HG03108 (cell line): ENCODE data around the gene TYK2.
"Not testable (repeated sequence)": the region's sequence is repeated elsewhere in the genome, so short reads cannot be mapped to it uniquely, and the experiment has no call there.

ENCODE experiments used
- ATAC-seq: cut with Tn5 transposase; IDR thresholded peaks from one replicate; pipeline ENCODE4 v1.9.1; 2021; ENCODE audit warnings: moderate library complexity; ENCODE audit not compliant: unreplicated experiment

The TYK2 gene

GRCh38 chr19:10408511-10409283, 28.3 kb upstream of the TYK2 start:
- ATAC-seq = no peak

DNA sequence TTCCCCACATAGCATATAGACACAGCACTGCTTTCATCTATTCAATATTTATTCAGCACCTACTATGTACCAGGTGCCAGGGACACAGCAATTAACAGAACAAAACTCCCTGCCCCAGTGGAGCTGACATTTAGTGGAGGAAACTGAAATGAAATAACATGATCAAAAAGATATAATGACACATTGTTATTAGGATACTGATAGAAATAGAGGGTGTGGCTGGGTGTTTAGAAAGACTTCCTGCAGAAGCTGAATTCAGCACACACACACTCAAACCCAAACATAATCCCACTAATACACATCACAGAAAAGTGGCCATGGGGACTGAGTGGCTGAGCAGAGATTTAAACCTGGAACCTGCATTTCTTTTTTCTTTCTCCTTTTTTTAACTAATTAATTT, 26.7 kb upstream of the TYK2 start:
- no peak for ATAC-seq

- no peak for ATAC-seq
Measured at GRCh38 chr19:10406191-10406590, 25.8 kb upstream of the TYK2 start.

DNA sequence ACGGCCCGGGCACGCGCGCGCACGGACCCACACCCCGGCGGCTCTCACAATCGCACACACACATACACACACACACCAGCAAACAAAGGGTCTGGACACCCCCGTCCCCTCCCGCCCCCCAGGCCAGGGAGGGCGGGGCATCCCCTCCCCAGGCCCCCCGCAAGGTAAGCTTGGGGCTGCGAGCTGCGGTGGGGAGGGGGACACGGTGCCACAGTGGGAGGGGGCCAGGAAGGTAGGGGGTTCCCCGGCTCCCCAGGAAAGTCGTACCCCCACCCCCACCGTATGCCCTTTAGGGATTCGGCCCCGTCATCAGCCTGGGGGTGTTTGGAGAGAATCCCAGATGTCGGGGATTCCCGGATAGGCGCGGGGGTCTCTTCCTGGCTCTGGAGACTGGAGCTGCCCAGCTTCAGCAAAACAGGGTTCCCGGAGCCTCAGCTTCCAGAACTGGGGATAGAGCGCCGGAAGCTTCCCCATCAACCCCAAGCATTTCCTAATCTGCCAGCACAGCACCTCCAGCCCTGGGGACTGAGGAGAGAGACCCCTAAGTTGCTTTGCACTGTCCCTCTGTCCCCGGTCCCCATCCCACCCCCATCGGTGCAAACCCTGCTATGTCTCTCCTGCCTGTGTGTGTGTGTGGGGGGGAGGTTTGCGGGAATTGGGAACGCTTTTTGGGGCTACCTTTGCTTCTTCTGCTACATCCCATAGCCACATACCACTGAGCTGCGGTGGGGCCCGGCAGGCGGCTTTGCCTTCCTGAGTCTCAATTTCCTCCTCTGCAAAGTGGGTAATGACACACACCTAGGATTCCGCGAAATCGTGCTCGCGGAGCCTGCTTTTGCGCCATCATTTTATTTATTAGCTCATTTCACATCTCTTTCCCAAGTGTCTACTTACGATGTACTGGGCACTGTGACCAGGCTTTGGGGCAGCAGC, 24.8 kb upstream of the TYK2 start:
- no peak for ATAC-seq

- peak; percentile 76 for ATAC-seq
Measured at GRCh38 chr19:10403137-10404021, 23.0 kb upstream of the TYK2 start, which contains the start of gene CDC37. CDC37 (minus strand) TSS chr19:10403542; CDS start chr19:10403479, 63 bp downstream.

- no peak for ATAC-seq
Measured at GRCh38 chr19:10402441-10403038, 22.2 kb upstream of the TYK2 start.

DNA sequence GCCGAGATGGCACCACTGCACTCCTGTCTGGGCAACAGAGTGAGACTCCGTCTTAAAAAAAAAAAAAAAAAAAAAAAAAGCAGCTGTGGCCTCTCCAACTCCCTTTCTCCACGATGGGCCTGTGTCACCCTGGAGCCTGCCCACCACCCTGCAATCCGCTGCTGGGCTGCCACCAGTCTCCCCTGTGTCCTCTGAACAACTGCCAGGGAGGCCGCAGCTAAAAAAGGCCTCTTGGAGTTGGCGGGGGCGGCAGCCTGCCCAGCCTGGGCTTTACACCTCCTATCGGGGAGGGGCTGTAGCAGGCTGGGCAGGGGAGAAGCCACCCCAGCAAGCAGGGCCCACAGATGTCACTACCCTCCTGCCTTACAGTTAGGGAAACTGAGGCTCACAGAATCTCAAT, 19.5 kb upstream of the TYK2 start:
- ATAC-seq = no peak

GRCh38 chr19:10399340-10399739, 19.0 kb upstream of the TYK2 start:
- not testable (repeated sequence) for ATAC-seq

- no peak for ATAC-seq
Measured at GRCh38 chr19:10398819-10399218, 18.4 kb upstream of the TYK2 start.

GRCh38 chr19:10395917-10396316, 15.5 kb upstream of the TYK2 start:
- ATAC-seq = no peak

DNA sequence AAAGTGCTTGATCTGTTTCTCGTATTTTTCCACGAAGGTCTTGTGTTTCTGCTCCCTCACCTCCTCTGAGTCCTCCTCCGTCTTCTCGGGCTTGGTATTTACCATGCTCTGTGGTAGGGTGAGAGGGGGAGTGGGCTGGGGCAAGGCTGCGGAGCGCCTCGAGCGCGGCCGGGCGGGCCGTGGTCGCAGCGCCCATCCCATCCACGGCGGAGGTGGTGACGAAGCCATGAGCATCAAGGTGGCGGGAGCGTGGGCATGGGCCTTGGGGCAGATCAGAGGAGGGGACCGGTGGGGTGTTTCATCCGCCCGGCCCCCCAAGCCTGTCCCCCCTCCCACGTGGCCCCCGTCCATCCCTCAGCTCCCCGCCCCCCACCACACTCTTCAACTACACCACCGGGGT, 15.1 kb upstream of the TYK2 start:
- no peak for ATAC-seq

GRCh38 chr19:10395003-10395402, 14.6 kb upstream of the TYK2 start:
- ATAC-seq = no peak

GRCh38 chr19:10393137-10393536, 12.8 kb upstream of the TYK2 start:
- no peak for ATAC-seq

DNA sequence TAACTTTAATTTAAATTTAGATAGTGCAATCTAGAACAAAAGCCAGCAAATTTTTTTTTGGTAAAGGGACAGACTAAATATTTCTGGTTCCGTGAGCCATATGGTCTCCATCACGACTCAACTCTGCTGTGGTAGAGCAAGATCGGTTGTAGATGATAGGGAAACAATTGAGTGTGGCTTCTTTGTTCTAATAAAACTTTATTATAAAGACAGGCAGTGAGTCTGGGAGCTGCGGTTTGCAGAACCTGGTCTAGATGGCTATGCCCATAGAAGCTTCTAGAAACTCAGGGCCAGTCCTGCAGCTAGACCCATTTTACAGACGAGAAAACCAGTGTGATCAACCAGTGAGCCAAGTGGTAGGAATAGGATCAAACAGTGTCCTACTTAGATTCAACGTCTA, 11.7 kb upstream of the TYK2 start:
- ATAC-seq = no peak

DNA sequence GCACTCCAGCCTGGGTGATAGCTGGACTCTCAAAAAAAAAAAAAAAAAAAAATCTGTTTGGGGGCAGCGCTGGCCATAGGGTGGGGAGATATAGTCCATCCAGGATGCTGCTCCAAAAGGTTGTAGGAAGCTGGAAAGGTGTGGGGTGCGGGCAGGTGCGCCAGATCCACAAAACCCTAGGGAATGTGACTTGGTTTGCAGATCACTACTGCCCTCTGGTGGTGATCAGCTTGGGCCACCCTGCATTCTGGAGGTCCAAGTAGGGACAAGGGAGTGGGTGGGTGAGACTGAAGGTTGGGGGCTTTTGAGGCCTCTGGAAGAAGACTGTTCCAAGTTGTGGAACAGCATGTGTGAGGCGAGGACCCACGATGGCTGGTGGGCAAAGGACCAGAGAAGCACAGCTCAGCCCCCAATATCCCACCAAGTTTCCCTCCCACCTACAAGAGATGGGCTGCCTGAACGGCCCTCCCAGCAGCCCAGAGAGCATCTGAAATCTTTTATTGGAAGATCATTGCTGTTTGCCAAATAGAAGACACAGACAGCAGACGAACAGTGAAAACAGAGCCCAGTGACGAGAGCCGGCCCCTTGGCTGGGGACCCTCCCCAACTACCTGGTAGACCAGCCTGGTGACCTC, 10.4 kb upstream of the TYK2 start:
- ATAC-seq = no peak

- no peak for ATAC-seq
Measured at GRCh38 chr19:10389863-10390262, 9.5 kb upstream of the TYK2 start.

DNA sequence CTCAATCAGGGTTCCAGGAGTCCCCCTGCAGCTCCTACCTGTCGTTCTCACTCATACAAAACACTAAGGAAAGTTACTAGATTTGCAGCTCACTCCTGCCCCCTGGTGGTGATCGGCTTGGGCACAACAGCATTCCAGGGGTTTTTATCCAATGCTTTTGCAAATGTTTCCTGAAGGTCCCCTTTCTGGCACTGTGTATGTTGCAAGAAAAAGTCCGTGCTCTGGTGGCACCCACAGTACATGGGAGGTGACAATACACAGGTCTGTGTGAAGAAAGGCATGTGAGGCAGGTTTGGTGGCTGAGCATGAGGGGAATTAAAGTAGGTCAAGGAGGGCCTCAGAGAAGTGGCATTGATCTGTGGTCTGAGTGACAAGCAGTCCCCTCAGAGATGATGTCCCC, 8.6 kb upstream of the TYK2 start:
- no peak for ATAC-seq

DNA sequence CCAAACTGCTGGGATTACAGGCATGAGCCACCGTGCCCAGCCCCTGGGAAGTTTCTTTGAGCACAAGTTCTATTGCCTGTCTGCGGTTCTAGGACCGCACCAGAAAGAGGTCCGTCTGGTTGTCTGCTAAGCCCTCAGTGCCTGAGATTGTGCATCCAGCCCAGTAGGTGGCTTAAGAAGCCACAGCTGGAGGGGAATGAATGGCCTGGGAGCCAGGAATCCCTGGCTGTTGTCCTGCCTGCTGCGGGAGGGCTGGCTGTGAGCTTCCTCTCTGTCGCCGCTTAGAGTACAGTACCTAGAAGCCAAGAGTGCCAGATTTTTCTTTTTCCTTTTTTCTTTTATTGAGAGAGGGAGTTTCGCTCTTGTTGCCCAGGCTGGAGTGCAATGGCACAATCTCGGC, 4.2 kb upstream of the TYK2 start:
- ATAC-seq = no peak

GRCh38 chr19:10383223-10383499, 2.8 kb upstream of the TYK2 start:
- ATAC-seq = not testable (repeated sequence)

- no peak for ATAC-seq
Measured at GRCh38 chr19:10379880-10380312, 476 bp downstream of the TYK2 start.
